A549 (cell line): Measurements from ENCODE around the gene ARHGAP26.

ENCODE experiments used
- CEBPB ChIP-seq, 2 experiments: fragments of >200 bp in 1 of 2; sonication (Bioruptor Twin) in 1 of 2; formaldehyde crosslinking in 1 of 2; IDR thresholded peaks; 2 replicates each; pipeline ENCODE4 v1.6.1; 2012 to 2016
- CHD4 ChIP-seq: fragments of 200-600 bp; sonication (generic); IDR thresholded peaks from 2 replicates; pipeline ENCODE4 v1.6.1; 2016; ENCODE audit warnings: antibody characterized with exemption, mild to moderate bottlenecking, borderline replicate concordance
- EHMT2 ChIP-seq: fragments of 200-600 bp; sonication (generic); IDR thresholded peaks from 2 replicates; pipeline ENCODE4 v1.6.1; 2016; ENCODE audit warnings: antibody characterized with exemption, low read depth, mild to moderate bottlenecking, moderate library complexity
- EP300 ChIP-seq, 2 experiments: fragments of >200 bp; sonication (Bioruptor Twin); formaldehyde crosslinking; IDR thresholded peaks; 2 replicates in 1 of 2; 3 replicates in 1 of 2; pipeline ENCODE4 v1.6.1; 2016 to 2017
- HMGXB4 ChIP-seq: fragments of 250-450 bp; sonication (Bioruptor Pico); IDR thresholded peaks from 2 replicates; pipeline ENCODE4 v1.5.0; 2021; ENCODE audit warnings: mild to moderate bottlenecking, moderate library complexity, borderline replicate concordance
- HOXA7 ChIP-seq: fragments of 250-450 bp; sonication (Bioruptor Pico); IDR thresholded peaks from 2 replicates; pipeline ENCODE4 v1.5.0; 2020; ENCODE audit warnings: mild to moderate bottlenecking, moderate library complexity
- KDM1A ChIP-seq: fragments of 200-600 bp; sonication (generic); IDR thresholded peaks from 2 replicates; pipeline ENCODE4 v1.6.1; 2016; ENCODE audit warnings: low read depth, mild to moderate bottlenecking
- POLR2A ChIP-seq: IDR thresholded peaks from 2 replicates; pipeline ENCODE4 v1.6.1; 2012; ENCODE audit warnings: mild to moderate bottlenecking, low read length
- SREBF2 ChIP-seq: fragments of 450-650 bp; IDR thresholded peaks from 2 replicates; pipeline ENCODE4 v1.6.1; 2014; ENCODE audit warnings: mild to moderate bottlenecking, moderate library complexity
- TP53 ChIP-seq: fragments of 250-450 bp; sonication (Bioruptor Pico); IDR thresholded peaks from 2 replicates; pipeline ENCODE4 v1.5.0; 2021; ENCODE audit warnings: mild to moderate bottlenecking, moderate library complexity
- TF ChIP-seq, protein P1 (sequence below): fragments of >200 bp; sonication (Bioruptor Twin); formaldehyde crosslinking; IDR thresholded peaks from 3 replicates; pipeline ENCODE4 v1.5.1; 2016
- TF ChIP-seq, protein P2 (sequence below): fragments of 250-450 bp; sonication (Bioruptor Pico); IDR thresholded peaks from 2 replicates; pipeline ENCODE4 v1.5.0; 2020; ENCODE audit warnings: low read depth, mild to moderate bottlenecking, moderate library complexity

DNA sequence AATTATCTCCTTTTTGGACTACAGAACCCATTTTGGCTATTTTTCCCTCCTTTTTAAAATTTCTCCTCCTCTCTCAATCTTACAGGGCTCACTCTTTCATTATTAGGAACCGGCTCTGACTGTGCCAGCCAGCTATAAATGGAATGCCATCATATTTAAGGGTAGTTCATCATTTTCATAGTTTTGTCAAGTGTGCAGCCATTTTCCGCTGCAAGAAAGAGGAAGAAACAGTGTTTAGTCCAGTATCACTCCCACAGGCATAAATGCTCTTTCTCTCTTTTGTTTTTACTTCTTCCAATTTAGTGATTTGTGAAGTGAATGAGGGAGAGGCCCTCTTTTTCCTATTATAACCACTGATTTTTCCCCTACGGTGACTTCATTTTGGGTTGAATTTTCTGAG lies 343.3 kb downstream of the ARHGAP26 start:
- no peak for TF ChIP-seq HOXA7 (CRISPR knock-in tag)
- TF ChIP-seq, protein P1, sequence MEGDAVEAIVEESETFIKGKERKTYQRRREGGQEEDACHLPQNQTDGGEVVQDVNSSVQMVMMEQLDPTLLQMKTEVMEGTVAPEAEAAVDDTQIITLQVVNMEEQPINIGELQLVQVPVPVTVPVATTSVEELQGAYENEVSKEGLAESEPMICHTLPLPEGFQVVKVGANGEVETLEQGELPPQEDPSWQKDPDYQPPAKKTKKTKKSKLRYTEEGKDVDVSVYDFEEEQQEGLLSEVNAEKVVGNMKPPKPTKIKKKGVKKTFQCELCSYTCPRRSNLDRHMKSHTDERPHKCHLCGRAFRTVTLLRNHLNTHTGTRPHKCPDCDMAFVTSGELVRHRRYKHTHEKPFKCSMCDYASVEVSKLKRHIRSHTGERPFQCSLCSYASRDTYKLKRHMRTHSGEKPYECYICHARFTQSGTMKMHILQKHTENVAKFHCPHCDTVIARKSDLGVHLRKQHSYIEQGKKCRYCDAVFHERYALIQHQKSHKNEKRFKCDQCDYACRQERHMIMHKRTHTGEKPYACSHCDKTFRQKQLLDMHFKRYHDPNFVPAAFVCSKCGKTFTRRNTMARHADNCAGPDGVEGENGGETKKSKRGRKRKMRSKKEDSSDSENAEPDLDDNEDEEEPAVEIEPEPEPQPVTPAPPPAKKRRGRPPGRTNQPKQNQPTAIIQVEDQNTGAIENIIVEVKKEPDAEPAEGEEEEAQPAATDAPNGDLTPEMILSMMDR: no peak
- TF ChIP-seq CEBPB (IDR thresholded peaks at IDR 0.05): no peak
- TF ChIP-seq, protein P2, sequence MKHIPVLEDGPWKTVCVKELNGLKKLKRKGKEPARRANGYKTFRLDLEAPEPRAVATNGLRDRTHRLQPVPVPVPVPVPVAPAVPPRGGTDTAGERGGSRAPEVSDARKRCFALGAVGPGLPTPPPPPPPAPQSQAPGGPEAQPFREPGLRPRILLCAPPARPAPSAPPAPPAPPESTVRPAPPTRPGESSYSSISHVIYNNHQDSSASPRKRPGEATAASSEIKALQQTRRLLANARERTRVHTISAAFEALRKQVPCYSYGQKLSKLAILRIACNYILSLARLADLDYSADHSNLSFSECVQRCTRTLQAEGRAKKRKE: no peak
- TF ChIP-seq POLR2A: no peak
- TF ChIP-seq EP300 (IDR thresholded peaks at IDR 0.05): no peak
- no peak for TF ChIP-seq HMGXB4 (CRISPR knock-in tag)
- TF ChIP-seq CHD4: no peak
- no peak for TF ChIP-seq TP53 (CRISPR knock-in tag)
- no peak for TF ChIP-seq KDM1A
- TF ChIP-seq EHMT2: no peak
- TF ChIP-seq SREBF2: no peak
